Nephron progenitor cell (in vitro differentiated cells): ENCODE results near the gene BTD.

Source experiments
- DNase-seq: peaks from one replicate; pipeline ENCODE4 v3.0.0; 2021
- H3K27ac Mint-ChIP-seq: 2 replicates; pipeline ENCODE4 v1.8.0; 2021; ENCODE audit warnings: mild to moderate bottlenecking, moderate library complexity, mixed read lengths
- H3K27me3 Mint-ChIP-seq: 2 replicates; pipeline ENCODE4 v1.8.0; 2021; ENCODE audit warnings: mild to moderate bottlenecking, low read depth, mixed read lengths; ENCODE audit not compliant: poor library complexity
- H3K36me3 Mint-ChIP-seq: 2 replicates; pipeline ENCODE4 v1.8.0; 2021; ENCODE audit warnings: low read depth, mixed read lengths
- H3K4me1 Mint-ChIP-seq: 2 replicates; pipeline ENCODE4 v1.8.0; 2021; ENCODE audit warnings: mixed read lengths
- H3K4me3 Mint-ChIP-seq: 2 replicates; pipeline ENCODE4 v1.8.0; 2021; ENCODE audit warnings: mild to moderate bottlenecking, moderate library complexity, mixed read lengths
- H3K9me3 Mint-ChIP-seq: 2 replicates; pipeline ENCODE4 v1.8.0; 2021; ENCODE audit warnings: mild to moderate bottlenecking, moderate library complexity, mixed read lengths
- TF ChIP-seq, protein P1 (sequence below): fragments of 200-600 bp; sonication (generic); IDR thresholded peaks from 2 replicates; pipeline ENCODE4 v1.5.0; 2021; ENCODE audit warnings: antibody characterized with exemption

The BTD gene

DNA sequence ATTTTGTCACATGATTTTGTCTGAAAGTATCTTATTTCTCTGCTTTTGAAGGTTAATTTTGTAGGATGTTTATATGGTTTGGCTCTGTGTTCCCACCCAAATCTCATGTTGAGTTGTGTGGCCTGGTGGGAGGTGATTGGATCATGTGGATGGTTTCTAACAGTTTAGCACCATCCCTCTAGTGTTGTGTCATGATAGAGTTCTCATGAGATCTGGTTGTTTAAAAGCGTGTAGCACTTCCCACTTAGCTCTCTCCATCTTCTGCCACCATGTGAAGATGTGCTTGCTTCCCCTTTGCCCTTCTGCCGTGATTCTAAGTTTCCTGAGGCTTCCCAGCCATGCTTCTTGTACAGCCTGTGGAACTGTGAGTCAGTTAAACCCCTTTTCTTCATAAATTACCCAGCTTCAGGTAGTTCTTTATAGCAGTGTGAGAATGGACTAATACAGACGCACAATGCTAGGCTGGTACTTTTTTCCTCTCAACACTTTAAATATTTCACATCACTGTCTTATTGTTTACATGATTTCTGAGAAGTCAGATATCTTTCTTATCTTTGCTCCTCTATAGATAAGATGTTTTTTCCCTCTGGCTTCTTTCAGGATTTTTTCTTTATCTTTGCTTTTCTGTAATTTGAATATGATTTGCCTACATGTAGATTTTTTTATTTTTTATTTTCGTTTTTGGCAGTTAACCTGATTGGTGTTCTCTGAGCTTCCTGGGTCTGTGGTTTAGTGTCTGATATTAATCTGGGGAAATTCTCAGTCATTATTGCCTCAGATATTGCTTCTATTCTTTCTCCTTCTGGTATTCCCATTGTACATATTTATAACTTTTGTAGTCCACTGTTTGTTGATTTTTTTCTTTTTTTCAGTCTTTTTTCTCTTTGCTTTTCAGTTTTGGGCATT lies 22.2 kb downstream of the BTD start:
- no peak overlapping the region for H3K27ac Mint-ChIP-seq
- TF ChIP-seq, protein P1, sequence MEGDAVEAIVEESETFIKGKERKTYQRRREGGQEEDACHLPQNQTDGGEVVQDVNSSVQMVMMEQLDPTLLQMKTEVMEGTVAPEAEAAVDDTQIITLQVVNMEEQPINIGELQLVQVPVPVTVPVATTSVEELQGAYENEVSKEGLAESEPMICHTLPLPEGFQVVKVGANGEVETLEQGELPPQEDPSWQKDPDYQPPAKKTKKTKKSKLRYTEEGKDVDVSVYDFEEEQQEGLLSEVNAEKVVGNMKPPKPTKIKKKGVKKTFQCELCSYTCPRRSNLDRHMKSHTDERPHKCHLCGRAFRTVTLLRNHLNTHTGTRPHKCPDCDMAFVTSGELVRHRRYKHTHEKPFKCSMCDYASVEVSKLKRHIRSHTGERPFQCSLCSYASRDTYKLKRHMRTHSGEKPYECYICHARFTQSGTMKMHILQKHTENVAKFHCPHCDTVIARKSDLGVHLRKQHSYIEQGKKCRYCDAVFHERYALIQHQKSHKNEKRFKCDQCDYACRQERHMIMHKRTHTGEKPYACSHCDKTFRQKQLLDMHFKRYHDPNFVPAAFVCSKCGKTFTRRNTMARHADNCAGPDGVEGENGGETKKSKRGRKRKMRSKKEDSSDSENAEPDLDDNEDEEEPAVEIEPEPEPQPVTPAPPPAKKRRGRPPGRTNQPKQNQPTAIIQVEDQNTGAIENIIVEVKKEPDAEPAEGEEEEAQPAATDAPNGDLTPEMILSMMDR = no peak

DNA sequence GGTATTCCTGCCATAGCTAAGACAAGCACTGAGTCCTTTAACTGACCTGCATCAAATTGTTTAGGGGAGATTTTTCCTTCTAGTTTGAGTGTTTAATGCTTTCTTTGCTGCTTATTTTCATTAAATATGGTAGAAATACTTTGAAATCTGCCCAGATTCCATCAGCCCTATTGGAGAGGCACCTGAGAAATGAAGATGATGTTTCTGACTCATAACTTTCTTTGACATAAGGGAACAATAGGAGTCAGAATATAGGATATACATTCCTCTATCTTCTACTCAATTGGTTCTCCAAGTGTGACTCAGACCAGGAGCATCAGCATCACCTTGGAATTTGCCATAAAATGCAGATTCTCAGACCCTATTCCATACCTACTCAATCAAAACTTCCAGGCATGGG lies 27.4 kb downstream of the BTD start:
- H3K9me3 Mint-ChIP-seq = peaks cover 14% of the 10 kb centered on the region
- peaks cover 10% of the 10 kb centered on the region for H3K36me3 Mint-ChIP-seq
- DNase-seq = no peak

More for the DNA sequence above, 22.2 kb downstream of the BTD start:
- DNase-seq = no peak
- no peaks in the 10 kb centered on the region for H3K4me1 Mint-ChIP-seq
- peaks cover 64% of the 10 kb centered on the region for H3K9me3 Mint-ChIP-seq
- peaks cover 59% of the 10 kb centered on the region for H3K36me3 Mint-ChIP-seq
- H3K27me3 Mint-ChIP-seq = peaks cover 3% of the 10 kb centered on the region
- H3K4me3 Mint-ChIP-seq = no peak overlapping the region

DNA sequence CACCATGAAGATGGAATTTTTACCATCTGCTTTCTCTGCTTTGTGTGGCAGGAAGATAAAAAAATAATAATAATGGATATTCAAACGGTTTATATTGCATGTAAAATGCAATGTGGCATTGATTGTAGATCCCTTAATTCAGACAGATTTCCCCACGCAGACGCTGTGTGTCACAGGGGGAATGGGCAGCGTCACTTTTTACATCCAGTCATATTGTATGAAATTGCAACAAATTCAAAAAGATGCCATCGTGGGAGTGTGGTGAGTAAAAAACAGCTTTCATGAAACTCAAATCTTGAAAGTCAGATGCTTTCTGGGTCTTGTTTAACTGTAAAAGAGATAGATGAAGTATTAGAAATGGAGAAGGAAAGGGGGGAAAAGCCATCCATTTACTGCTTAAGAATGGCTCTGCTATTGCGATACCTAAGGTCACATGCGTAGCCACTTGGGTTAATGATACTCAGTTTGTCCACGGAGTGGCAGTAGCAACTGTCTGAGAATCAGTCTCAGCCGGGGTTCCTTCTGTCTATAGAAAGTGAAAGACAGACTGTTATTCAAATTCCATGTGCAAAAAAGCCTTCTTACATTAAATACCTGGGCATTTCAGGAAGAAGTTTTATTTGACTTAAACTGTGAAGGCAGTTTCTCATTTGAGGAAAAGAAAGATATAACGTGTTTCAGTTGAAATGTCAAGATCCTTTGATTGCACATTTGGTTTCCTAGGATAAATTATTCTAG lies 28.5 kb downstream of the BTD start:
- peaks cover 35% of the 10 kb centered on the region for H3K4me1 Mint-ChIP-seq
- TF ChIP-seq, protein P1 = peak; percentile 42
- H3K27me3 Mint-ChIP-seq = peaks cover 3% of the 10 kb centered on the region
- H3K9me3 Mint-ChIP-seq = peaks cover 4% of the 10 kb centered on the region
- H3K27ac Mint-ChIP-seq = no peak overlapping the region
- no peak overlapping the region for H3K4me3 Mint-ChIP-seq
- peaks cover 4% of the 10 kb centered on the region for H3K36me3 Mint-ChIP-seq
- DNase-seq = peak; percentile 26

More for the DNA sequence above, 27.4 kb downstream of the BTD start:
- no peak overlapping the region for H3K4me3 Mint-ChIP-seq
- no peak overlapping the region for H3K27ac Mint-ChIP-seq
- peaks cover 26% of the 10 kb centered on the region for H3K4me1 Mint-ChIP-seq
- peaks cover 3% of the 10 kb centered on the region for H3K27me3 Mint-ChIP-seq
- TF ChIP-seq, protein P1 = no peak

DNA sequence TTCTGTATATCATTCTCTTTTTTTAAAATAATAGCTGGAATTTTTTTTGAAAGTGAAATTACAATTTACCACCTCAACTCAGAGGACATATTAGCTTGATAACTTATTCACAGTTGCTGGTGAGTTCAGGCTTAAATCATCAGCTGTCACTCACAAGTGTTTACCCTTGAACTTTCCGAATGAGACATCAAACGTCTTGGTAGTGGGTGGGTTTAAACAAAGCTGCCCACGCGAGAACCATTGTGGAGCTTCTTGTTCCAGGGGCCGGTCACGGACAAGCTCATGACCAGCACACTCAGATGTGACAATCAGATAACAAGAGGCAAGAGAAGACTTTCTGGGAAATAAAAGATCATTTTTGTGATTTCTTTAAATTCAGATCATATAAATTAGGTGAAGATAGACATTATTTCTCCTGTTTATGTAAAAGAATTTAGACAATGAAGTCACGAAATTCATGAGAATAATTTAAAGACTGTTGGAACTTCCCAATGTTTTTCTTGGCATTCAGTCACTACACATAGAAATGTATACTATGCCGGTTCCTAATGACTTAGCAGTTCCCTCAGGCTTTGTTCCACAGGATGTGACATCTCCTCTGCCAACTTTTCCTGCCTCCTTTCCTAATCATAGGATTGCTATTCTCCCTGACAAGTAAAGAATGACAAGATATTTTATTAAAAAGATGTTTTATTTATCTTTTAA lies 29.3 kb downstream of the BTD start:
- Mint-ChIP-seq H3K27ac (no peak overlapping the region), H3K36me3 (peaks cover 4% of the 10 kb centered on the region), H3K4me3 (no peak overlapping the region), H3K27me3 (peaks cover 2% of the 10 kb centered on the region), H3K4me1 (peaks cover 35% of the 10 kb centered on the region), H3K9me3 (peaks cover 2% of the 10 kb centered on the region)
- TF ChIP-seq, protein P1 = no peak
- DNase-seq = no peak

DNA sequence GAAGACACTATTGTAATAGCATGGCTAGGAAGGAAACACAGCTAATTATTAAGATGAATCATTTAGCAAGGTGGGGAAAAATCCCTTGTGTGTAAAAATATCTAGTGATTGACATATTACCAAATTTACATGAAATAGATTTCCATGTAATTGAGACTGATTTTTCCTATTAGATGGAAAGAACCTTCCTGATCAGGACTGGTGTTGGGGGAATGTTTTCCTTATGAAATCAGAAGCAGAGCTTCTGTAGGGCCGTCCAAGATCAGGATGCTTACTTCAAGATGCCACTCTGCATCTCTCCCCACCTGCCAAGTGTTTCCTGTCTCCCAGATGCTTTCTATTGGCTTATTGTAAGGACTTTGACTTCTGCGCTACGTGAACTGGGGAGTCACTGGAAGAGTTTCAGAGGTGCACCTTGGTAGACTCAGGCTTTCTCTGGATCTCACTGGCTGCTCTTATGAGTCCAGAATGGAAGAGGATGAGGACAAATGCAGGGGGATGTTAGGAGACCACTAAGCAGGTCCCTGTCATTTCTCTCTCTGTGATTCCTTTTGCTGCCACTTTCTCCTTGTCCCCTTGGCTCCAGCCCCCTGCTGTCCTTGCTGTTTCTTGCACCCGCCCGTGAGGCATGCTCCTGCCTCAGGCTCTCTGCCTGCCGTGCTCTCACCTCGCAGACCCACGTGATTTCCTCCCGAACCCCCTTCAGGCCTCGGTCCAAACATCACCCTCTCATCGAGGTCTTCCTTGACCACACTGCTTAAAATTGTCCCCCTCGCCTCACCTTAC lies 30.1 kb downstream of the BTD start:
- TF ChIP-seq, protein P1 = no peak
- no peak for DNase-seq
- Mint-ChIP-seq H3K27me3 (no peaks in the 10 kb centered on the region), H3K4me1 (peaks cover 35% of the 10 kb centered on the region), H3K36me3 (peaks cover 4% of the 10 kb centered on the region), H3K4me3 (no peak overlapping the region), H3K27ac (no peak overlapping the region), H3K9me3 (no peaks in the 10 kb centered on the region)
